Measurements from ENCODE around the gene ELAVL2.

Gene ELAVL2

GRCh38 chr9:23825700-23826099, 340 bp downstream of the ELAVL2 start:
- in situ Hi-C loops (cut with MboI; ENCODE audit: low sequenced_read_pairs, unreplicated experiment), result no loop called here
- DNase-seq (ENCODE audit: low spot score), result no peak
- TF ChIP-seq, protein P1, sequence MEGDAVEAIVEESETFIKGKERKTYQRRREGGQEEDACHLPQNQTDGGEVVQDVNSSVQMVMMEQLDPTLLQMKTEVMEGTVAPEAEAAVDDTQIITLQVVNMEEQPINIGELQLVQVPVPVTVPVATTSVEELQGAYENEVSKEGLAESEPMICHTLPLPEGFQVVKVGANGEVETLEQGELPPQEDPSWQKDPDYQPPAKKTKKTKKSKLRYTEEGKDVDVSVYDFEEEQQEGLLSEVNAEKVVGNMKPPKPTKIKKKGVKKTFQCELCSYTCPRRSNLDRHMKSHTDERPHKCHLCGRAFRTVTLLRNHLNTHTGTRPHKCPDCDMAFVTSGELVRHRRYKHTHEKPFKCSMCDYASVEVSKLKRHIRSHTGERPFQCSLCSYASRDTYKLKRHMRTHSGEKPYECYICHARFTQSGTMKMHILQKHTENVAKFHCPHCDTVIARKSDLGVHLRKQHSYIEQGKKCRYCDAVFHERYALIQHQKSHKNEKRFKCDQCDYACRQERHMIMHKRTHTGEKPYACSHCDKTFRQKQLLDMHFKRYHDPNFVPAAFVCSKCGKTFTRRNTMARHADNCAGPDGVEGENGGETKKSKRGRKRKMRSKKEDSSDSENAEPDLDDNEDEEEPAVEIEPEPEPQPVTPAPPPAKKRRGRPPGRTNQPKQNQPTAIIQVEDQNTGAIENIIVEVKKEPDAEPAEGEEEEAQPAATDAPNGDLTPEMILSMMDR (IDR thresholded peaks at IDR 0.05; ENCODE audit: borderline replicate concordance, control extremely low read depth, extremely low read depth, insufficient read depth, missing control alignments), result no peak

GRCh38 chr9:23824830-23825591, 1.0 kb downstream of the ELAVL2 start:
- TF ChIP-seq, protein P1 (IDR thresholded peaks at IDR 0.05; ENCODE audit: borderline replicate concordance, control extremely low read depth, extremely low read depth, insufficient read depth, missing control alignments), result no peak
- in situ Hi-C loops (cut with MboI; ENCODE audit: low sequenced_read_pairs, unreplicated experiment), result no loop called here
- DNase-seq (ENCODE audit: low spot score), result no peak

DNA sequence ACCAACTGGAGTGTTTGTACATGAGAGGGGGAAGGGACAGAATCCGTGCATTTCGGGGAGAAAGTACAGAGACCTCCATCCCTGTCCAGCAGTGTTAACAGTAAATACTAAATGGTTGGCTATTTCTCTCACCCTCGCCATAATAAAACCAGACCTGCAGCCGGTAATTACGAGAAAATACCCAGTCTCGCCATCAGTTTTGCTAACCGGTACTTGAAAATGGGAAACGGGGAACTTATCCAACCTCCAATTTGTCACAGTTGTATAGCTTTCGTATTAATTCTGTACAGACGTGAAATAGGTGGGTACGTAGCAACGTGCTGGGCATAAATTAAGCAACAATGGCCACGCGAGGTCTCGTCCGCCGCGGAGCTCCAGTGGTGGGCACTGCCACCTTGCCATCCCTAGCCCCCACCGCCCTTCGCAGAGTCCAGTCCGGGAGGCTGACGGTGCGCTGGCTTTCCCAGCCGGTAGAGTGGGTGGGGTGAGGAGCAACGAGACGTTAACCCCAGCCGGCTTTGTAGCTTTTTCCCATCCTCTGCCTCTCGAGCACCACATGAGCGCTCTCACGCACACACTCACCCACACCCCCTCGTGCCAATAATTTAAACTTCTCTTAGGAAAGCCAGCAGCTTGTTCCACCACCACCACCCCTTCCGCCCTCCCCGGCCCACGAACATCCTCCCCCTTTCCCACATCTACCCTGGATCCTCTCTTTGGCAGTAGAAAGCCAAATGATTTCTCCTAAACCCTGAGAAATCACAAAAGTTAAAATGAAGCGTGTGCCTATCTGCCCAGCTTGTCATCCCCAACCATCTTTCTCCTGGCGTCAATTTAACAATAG, 1.8 kb downstream of the ELAVL2 start:
- TF ChIP-seq, protein P1 (IDR thresholded peaks at IDR 0.05; ENCODE audit: borderline replicate concordance, control extremely low read depth, extremely low read depth, insufficient read depth, missing control alignments), result no peak
- peak; percentile 12 for DNase-seq (ENCODE audit: low spot score)
- in situ Hi-C loops (cut with MboI; ENCODE audit: low sequenced_read_pairs, unreplicated experiment), result no loop called here

DNA sequence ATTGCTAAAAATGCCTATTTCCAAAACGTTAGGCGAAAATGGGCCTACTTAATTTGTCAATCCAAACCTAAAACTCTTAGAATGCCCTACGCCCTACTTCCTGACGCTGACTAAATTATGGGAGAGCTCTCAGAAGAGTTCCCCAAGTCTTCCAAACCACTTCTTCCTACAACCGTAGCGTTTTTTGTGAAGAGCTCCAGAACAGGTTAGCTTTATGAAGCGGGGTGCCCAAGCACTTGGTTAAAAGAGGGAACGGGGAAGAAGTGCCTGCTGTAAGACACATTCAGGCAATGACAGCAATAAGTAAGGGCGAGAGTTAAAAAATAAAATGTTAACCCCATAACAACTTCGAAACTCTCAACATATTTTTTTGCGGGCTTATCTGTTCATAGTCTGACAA, 2.8 kb downstream of the ELAVL2 start:
- in situ Hi-C loops (cut with MboI; ENCODE audit: low sequenced_read_pairs, unreplicated experiment), result no loop called here
- DNase-seq (ENCODE audit: low spot score), result no peak
- TF ChIP-seq, protein P1 (IDR thresholded peaks at IDR 0.05; ENCODE audit: borderline replicate concordance, control extremely low read depth, extremely low read depth, insufficient read depth, missing control alignments), result no peak

DNA sequence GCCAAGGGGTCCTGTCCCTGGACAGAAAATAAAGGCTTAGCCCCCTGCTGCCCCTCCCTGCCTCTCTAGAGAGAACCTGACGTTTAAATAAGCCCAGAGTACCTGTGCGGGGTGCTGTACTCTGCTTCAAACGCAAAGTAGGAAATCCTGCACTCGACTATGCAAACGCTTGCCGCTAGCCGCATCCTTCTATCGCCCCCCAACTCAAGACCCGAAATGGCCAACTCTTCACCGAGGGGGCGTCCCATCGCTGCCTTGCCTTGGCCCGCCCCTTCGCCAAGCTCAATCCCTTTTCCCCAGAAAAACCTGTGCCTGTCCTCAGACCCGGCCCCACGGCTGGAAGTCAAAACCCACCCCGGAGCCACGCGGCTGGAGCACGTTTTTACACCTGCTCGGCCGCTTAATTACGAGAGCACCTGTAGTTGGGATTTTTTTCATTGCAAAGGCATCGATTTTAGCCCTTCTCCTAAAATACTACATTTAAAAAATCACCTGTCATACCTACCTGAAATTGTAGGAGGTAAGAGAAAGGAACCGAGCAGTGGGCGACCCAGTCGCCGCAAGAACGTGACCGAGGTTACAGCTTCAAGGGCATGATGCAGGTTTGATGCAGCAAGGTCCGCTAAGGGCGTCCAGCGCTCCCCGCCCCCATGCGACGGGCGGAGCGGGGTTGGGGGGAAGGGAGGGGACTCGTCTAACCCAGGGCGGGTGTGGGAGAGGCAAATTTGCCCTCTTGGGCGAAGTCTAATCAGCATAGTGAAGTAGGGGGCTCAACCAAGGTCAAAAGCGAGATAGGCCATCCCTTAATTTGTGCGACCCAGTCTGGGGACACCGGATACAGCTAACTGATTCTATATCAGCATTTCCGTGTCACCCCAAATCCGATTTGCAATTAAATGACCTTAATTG, 3.5 kb downstream of the ELAVL2 start:
- peak; percentile 6 for DNase-seq (ENCODE audit: low spot score)
- in situ Hi-C loops (cut with MboI; ENCODE audit: low sequenced_read_pairs, unreplicated experiment), result no loop called here
- TF ChIP-seq, protein P1 (IDR thresholded peaks at IDR 0.05; ENCODE audit: borderline replicate concordance, control extremely low read depth, extremely low read depth, insufficient read depth, missing control alignments), result no peak

All from GM13976 (cell line).